Mesenchymal stem cell (in vitro differentiated cells and primary cell): ENCODE measurements around the gene CD81.

Source experiments
- DNase-seq: peaks from one replicate; pipeline ENCODE4 v3.0.0-alpha.2; 2013
- H2AFZ ChIP-seq: one replicate; pipeline ENCODE4 v1.6.1; 2013; ENCODE audit warnings: low read depth, mild to moderate bottlenecking, control low read depth, inconsistent platforms, low read length, moderate library complexity
- H2AK5ac ChIP-seq: 2 replicates; pipeline ENCODE4 v1.6.1; 2013; ENCODE audit warnings: low read length, moderate library complexity, mild to moderate bottlenecking, inconsistent platforms; ENCODE audit not compliant: severe bottlenecking
- H2BK120ac ChIP-seq: one replicate; pipeline ENCODE4 v1.6.1; 2013; ENCODE audit warnings: low read depth, mild to moderate bottlenecking, inconsistent platforms, low read length, moderate library complexity
- H2BK12ac ChIP-seq, 2 experiments: one replicate each; pipeline ENCODE4 v1.6.1; 2013; ENCODE audit warnings: inconsistent platforms in 2 of 2, low read length in 2 of 2, mild to moderate bottlenecking in 2 of 2, moderate library complexity in 2 of 2, control low read depth in 1 of 2
- H2BK15ac ChIP-seq: one replicate; pipeline ENCODE4 v1.6.1; 2013; ENCODE audit warnings: mild to moderate bottlenecking, low read depth, inconsistent platforms; ENCODE audit not compliant: poor library complexity, severe bottlenecking
- H2BK5ac ChIP-seq: 2 replicates; pipeline ENCODE4 v1.6.1; 2013; ENCODE audit warnings: low read depth, mild to moderate bottlenecking, low read length, control low read depth, inconsistent platforms; ENCODE audit not compliant: poor library complexity, severe bottlenecking
- H3K14ac ChIP-seq, 2 experiments: one replicate each; pipeline ENCODE4 v1.6.1; 2013; ENCODE audit warnings: inconsistent platforms in 2 of 2, low read length in 2 of 2, control low read depth in 1 of 2, mild to moderate bottlenecking in 1 of 2, moderate library complexity in 1 of 2
- H3K18ac ChIP-seq, 2 experiments: one replicate each; pipeline ENCODE4 v1.6.1; 2013; ENCODE audit warnings: inconsistent platforms in 2 of 2, low read length in 2 of 2, control low read depth in 1 of 2, low read depth in 1 of 2, mild to moderate bottlenecking in 1 of 2
- H3K23ac ChIP-seq, 2 experiments: one replicate each; pipeline ENCODE4 v1.6.1; 2013; ENCODE audit warnings: inconsistent platforms in 2 of 2, low read length in 2 of 2, mild to moderate bottlenecking in 2 of 2, moderate library complexity in 2 of 2, control low read depth in 1 of 2
- H3K27ac ChIP-seq: 2 replicates; pipeline ENCODE4 v1.5.1; 2013; ENCODE audit warnings: mild to moderate bottlenecking, moderate library complexity, low read length, control low read depth, inconsistent platforms; ENCODE audit not compliant: poor library complexity, severe bottlenecking
- H3K27me3 ChIP-seq, 2 experiments: 2 replicates each; pipeline versions ENCODE4 v1.6.1 to v1.7.0; 2013; ENCODE audit warnings: low read length in 2 of 2, mild to moderate bottlenecking in 2 of 2, moderate library complexity in 2 of 2, control low read depth in 1 of 2, inconsistent platforms in 1 of 2; ENCODE audit not compliant: control insufficient read depth in 1 of 2, insufficient read depth in 1 of 2
- H3K36me3 ChIP-seq, 2 experiments: 2 replicates each; pipeline versions ENCODE4 v1.6.1 to v1.7.0; 2013; ENCODE audit warnings: low read length in 2 of 2, control low read depth in 1 of 2, inconsistent platforms in 1 of 2, low read depth in 1 of 2, mild to moderate bottlenecking in 1 of 2; ENCODE audit not compliant: insufficient read depth in 2 of 2, control insufficient read depth in 1 of 2
- H3K4ac ChIP-seq, 2 experiments: one replicate each; pipeline ENCODE4 v1.6.1; 2013; ENCODE audit warnings: inconsistent platforms in 2 of 2, low read length in 2 of 2, mild to moderate bottlenecking in 2 of 2, moderate library complexity in 2 of 2, control low read depth in 1 of 2, low read depth in 1 of 2
- H3K4me1 ChIP-seq: 2 replicates; pipeline ENCODE4 v1.6.1; 2013; ENCODE audit warnings: low read depth, low read length, control low read depth; ENCODE audit not compliant: control insufficient read depth, insufficient read depth
- H3K4me2 ChIP-seq: 2 replicates; pipeline ENCODE4 v1.6.1; 2013; ENCODE audit warnings: low read length, mild to moderate bottlenecking, inconsistent platforms; ENCODE audit not compliant: poor library complexity, severe bottlenecking
- H3K4me3 ChIP-seq, 2 experiments: 2 replicates each; pipeline versions ENCODE4 v1.5.1 to v1.7.0; 2013; ENCODE audit warnings: low read length in 2 of 2, mild to moderate bottlenecking in 2 of 2, control low read depth in 1 of 2, low read depth in 1 of 2; ENCODE audit not compliant: insufficient read depth in 1 of 2
- H3K79me1 ChIP-seq: replicated peaks from 2 replicates; pipeline ENCODE4 v1.6.1; 2013; ENCODE audit warnings: mild to moderate bottlenecking, control low read depth, low read length, inconsistent platforms; ENCODE audit not compliant: poor library complexity, severe bottlenecking
- H3K9ac ChIP-seq: 2 replicates; pipeline ENCODE4 v1.7.0; 2013; ENCODE audit warnings: mild to moderate bottlenecking, low read length, moderate library complexity
- H3K9me3 ChIP-seq: 2 replicates; pipeline ENCODE4 v1.7.0; 2013; ENCODE audit warnings: mild to moderate bottlenecking, low read length; ENCODE audit not compliant: control insufficient read depth
- H4K8ac ChIP-seq: one replicate; pipeline ENCODE4 v1.6.1; 2013; ENCODE audit warnings: inconsistent platforms, mild to moderate bottlenecking, low read length, moderate library complexity
- H4K91ac ChIP-seq: one replicate; pipeline ENCODE4 v1.6.1; 2013; ENCODE audit warnings: mild to moderate bottlenecking, low read length, inconsistent platforms
- WGBS: methylation state at CpG from one replicate; pipeline ENCODE4 v1.1.7; 2013; ENCODE audit warnings: mixed read lengths; 5-methylcytosine and 5-hydroxymethylcytosine counted together

CD81 gene

DNA sequence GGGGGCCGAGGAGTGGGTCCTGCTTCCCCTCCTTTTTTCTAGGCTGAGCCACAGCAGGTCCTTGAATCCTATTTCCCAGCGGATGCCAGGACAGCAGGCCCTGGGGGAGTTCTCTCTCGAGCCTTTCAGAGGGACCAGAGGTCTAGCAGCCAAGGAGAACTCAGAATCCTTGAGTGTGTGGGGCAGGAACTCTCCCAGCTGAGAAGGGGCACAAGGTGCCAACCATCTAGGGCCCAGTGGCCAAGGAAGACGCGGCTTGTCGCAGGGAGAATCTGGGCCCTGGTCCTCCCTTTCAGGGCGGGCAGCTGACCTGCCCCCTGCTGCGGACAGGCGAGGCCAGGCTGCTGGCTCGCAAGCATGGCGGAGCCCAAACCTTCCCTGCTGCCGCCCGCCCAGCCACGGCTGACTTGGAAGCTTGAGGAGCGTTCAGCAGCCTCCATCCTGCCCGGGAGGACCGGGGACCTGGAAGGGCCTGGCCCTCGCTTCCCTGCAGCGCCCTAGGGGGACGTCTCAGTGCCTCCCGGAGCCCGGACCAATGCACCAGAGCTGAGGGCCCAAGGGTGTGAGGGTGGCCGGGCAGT lies 22.5 kb downstream of the CD81 start:
- WGBS: 60% methylated on average over 23 of the region's 23 CpGs
- peak overlapping the region; percentile 67 for H3K27ac ChIP-seq
- no peaks in the 10 kb centered on the region for H3K27me3 ChIP-seq
- peak overlapping the region; percentile 97 for H4K91ac ChIP-seq
- DNase-seq: no peak
- H3K9me3 ChIP-seq: no peaks in the 10 kb centered on the region
- H2AK5ac ChIP-seq: peak overlapping the region; percentile 42
- peak overlapping the region; percentile 61 for H2BK15ac ChIP-seq
- peak overlapping the region; percentile 93 for H3K9ac ChIP-seq
- H3K4me2 ChIP-seq: peak overlapping the region; percentile 82
- H2BK12ac ChIP-seq: no peak overlapping the region
- H4K8ac ChIP-seq: peak overlapping the region; percentile 96
- peaks cover 36% of the 10 kb centered on the region for H3K79me1 ChIP-seq
- no peak overlapping the region for H2BK120ac ChIP-seq
- peak overlapping the region; percentile 26 for H2BK5ac ChIP-seq
- peak overlapping the region; percentile 90 to 97 for H3K18ac ChIP-seq
- peak overlapping the region; percentile 86 to 89 for H3K4ac ChIP-seq
- H3K14ac ChIP-seq: no peak overlapping the region
- H3K36me3 ChIP-seq: peaks cover 70 to 71% of the 10 kb centered on the region in 2 experiments
- H2AFZ ChIP-seq: no peak overlapping the region
- H3K4me3 ChIP-seq: peak overlapping the region; percentile 73 to 83
- no peak overlapping the region for H3K23ac ChIP-seq
- peaks cover 27% of the 10 kb centered on the region for H3K4me1 ChIP-seq

DNA sequence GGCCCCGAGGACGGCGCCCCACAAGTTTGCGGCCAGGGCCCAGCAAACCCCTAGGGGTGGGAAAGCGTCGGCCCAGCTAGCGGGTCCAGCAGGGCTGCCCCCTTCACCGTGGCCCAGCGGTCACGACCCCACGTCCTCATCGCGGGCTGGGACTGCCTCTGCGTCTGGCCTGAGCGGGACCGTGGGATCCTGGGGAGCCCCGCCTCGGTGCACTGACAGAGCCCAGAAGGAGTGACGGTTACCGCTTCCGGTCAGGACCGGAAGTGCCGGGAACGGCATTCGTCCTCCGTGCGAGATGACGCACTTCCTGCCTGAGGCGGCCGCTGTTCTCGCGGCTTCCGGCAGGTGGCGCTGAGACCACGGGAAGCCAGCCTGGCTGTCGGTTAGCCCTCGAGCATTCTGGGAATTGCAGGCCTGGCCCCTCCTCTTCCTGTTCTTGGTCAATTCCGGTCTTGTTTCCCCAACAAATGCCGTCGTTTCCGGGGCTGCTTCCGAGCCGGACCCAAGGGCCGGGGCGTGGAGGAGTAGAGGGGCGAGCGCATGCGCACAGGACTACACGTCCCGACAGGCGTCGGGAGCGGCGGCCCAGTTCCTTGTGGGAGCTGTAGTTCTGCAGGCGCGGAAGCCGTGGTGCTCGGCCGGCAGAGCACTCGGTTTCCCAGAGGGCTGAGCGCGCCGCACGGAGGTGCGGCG lies 23.1 kb downstream of the CD81 start, which contains the start of gene TSSC4:
Gene TSSC4, plus strand, starts transcription at position 682 of the 693 bp plus-strand sequence. CDS start 1,884 bp downstream, outside the sequence.
- Histone ChIP-seq H3K27ac (peak within 1 kb of the TSS; percentile 67), H2BK15ac (peak within 1 kb of the TSS; percentile 61), H3K79me1 (peaks cover 31% of the 10 kb centered on the region), H3K4ac (peak within 1 kb of the TSS; percentile 89 to 96), H2AFZ (peak within 1 kb of the TSS; percentile 62), H3K9me3 (no peaks in the 10 kb centered on the region), H4K8ac (peak within 1 kb of the TSS; percentile 96), H2BK120ac (peak within 1 kb of the TSS; percentile 40), H3K36me3 (peaks cover 65 to 69% of the 10 kb centered on the region in 2 experiments), H3K4me3 (peak within 1 kb of the TSS; percentile 79 to 98), H2AK5ac (peak within 1 kb of the TSS; percentile 60), H3K23ac (peak within 1 kb of the TSS in 1 of 2 experiments; percentile 47), H3K9ac (peak within 1 kb of the TSS; percentile 99), H3K14ac (peak within 1 kb of the TSS in 1 of 2 experiments; percentile 87), H3K18ac (peak within 1 kb of the TSS; percentile 90 to 97), H2BK5ac (peak within 1 kb of the TSS; percentile 26), H3K4me2 (peak within 1 kb of the TSS; percentile 84), H2BK12ac (peak within 1 kb of the TSS in 1 of 2 experiments; percentile 29), H3K27me3 (no peaks in the 10 kb centered on the region), H3K4me1 (peaks cover 34% of the 10 kb centered on the region), H4K91ac (peak within 1 kb of the TSS; percentile 97)
- WGBS: 4% methylated on average over 66 of the region's 66 CpGs
- peak; percentile 100 for DNase-seq

DNA sequence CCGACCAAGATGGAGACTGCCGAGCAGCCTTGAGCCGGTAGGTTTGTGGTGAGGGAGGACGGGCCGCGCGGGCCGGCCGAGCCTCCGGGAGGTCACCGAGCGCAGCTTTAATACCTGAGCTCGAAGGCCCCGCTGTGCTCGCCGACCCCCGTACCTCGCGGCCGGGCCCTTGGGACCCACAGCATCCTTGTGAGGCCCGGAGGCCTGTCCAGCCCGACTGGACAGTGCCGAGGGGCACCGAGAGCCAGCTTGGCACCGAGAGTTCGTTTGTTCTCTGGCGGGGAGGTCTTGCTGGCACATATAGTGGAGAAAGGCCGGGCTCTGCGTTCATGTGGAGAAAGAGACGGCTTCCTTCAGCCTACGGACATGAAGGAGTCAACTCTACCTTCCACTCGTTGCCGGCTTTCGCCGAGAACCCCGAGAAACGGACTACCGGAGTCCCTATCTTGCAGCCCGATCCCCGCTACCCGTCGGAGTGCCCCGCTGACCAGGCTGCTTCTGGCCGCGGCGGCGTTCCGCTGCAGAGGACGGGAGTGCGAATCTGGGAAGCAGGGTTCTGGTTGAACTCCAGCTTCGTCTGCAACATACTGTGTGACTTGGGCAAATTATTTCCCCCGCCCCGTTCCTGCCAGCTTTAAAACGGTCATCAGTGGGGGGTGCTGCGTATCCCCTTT lies 23.8 kb downstream of the CD81 start:
- Histone ChIP-seq H3K4ac (peak overlapping the region; percentile 18 to 96), H3K4me2 (peak overlapping the region; percentile 84), H3K9ac (peak overlapping the region; percentile 99), H3K18ac (peak overlapping the region; percentile 15 to 94), H3K36me3 (peaks cover 58 to 62% of the 10 kb centered on the region in 2 experiments), H3K4me3 (peak overlapping the region; percentile 79 to 98), H3K27ac (peak overlapping the region; percentile 64), H2BK5ac (no peak overlapping the region), H3K14ac (peak overlapping the region in 1 of 2 experiments; percentile 87), H2BK15ac (peak overlapping the region; percentile 38), H3K23ac (peak overlapping the region in 1 of 2 experiments; percentile 47), H3K79me1 (peaks cover 25% of the 10 kb centered on the region), H2BK120ac (peak overlapping the region; percentile 40), H3K27me3 (no peaks in the 10 kb centered on the region), H2BK12ac (peak overlapping the region in 1 of 2 experiments; percentile 29), H3K4me1 (peaks cover 36% of the 10 kb centered on the region), H3K9me3 (no peaks in the 10 kb centered on the region), H4K91ac (peak overlapping the region; percentile 75), H4K8ac (peak overlapping the region; percentile 81), H2AK5ac (peak overlapping the region; percentile 60), H2AFZ (peak overlapping the region; percentile 62)
- WGBS: under 1% methylated on average over 53 of the region's 55 CpGs
- peak; percentile 38 for DNase-seq
